HepG2 (cell line): ENCODE data around the gene SUN5. TPM values are rescaled to one million over a fixed set of nuclear protein-coding genes. Genes with fewer than 3 reads are reported as not detected.

Experiments
- CBX5 ChIP-seq: sonication (generic); formaldehyde crosslinking; IDR thresholded peaks from 2 replicates; pipeline ENCODE4 v1.4.0; 2020; ENCODE audit warnings: missing genetic modification reagents, borderline replicate concordance
- EED ChIP-seq: sonication (generic); formaldehyde crosslinking; IDR thresholded peaks from 2 replicates; pipeline ENCODE4 v1.5.0; 2020; ENCODE audit warnings: mild to moderate bottlenecking, missing genetic modification reagents
- HIC2 ChIP-seq: sonication (generic); formaldehyde crosslinking; IDR thresholded peaks from 2 replicates; pipeline ENCODE4 v1.9.0; 2022; ENCODE audit warnings: low read depth, missing genetic modification reagents
- HNF1A ChIP-seq, 2 experiments: sonication (generic) in 1 of 2; formaldehyde crosslinking in 1 of 2; IDR thresholded peaks; 2 replicates each; pipeline versions ENCODE4 v1.4.0 to v1.6.1; 2016 to 2020; ENCODE audit warnings: borderline replicate concordance in 1 of 2, low read depth in 1 of 2, mild to moderate bottlenecking in 1 of 2, missing genetic modification reagents in 1 of 2
- NONO ChIP-seq, 2 experiments: fragments of 450-650 bp in 1 of 2; sonication (generic) in 1 of 2; formaldehyde crosslinking in 1 of 2; IDR thresholded peaks in 1 of 2; conservative IDR thresholded peaks in 1 of 2; 2 replicates each; pipeline versions ENCODE4 v1.6.1 to v1.8.0; 2017 to 2022; ENCODE audit warnings: mild to moderate bottlenecking in 1 of 2, missing genetic modification reagents in 1 of 2, moderate library complexity in 1 of 2
- NR1H2 ChIP-seq: sonication (generic); formaldehyde crosslinking; IDR thresholded peaks from 2 replicates; pipeline ENCODE4 v1.8.1; 2022; ENCODE audit warnings: low read depth, missing genetic modification reagents, borderline replicate concordance
- SP1 ChIP-seq, 2 experiments: fragments of 450-650 bp in 1 of 2; sonication (generic) in 1 of 2; formaldehyde crosslinking in 1 of 2; IDR thresholded peaks; 2 replicates each; pipeline versions ENCODE4 v1.4.0 to v1.6.1; 2016 to 2020; ENCODE audit warnings: missing genetic modification reagents in 1 of 2
- TSC22D2 ChIP-seq: sonication (generic); formaldehyde crosslinking; IDR thresholded peaks from 2 replicates; pipeline ENCODE4 v1.5.1; 2020; ENCODE audit warnings: missing genetic modification reagents, mild to moderate bottlenecking, borderline replicate concordance
- ZFP82 ChIP-seq: sonication (generic); formaldehyde crosslinking; IDR thresholded peaks from 2 replicates; pipeline ENCODE4 v1.5.1; 2020; ENCODE audit warnings: mild to moderate bottlenecking, missing genetic modification reagents, borderline replicate concordance
- ZMAT5 ChIP-seq: sonication (generic); formaldehyde crosslinking; IDR thresholded peaks from 2 replicates; pipeline ENCODE4 v1.5.0; 2020; ENCODE audit warnings: mild to moderate bottlenecking, low read depth, missing genetic modification reagents, borderline replicate concordance
- ZNF460 ChIP-seq: sonication (generic); formaldehyde crosslinking; IDR thresholded peaks from 2 replicates; pipeline ENCODE4 v1.5.1; 2020; ENCODE audit warnings: missing genetic modification reagents, mild to moderate bottlenecking, borderline replicate concordance
- ZNF468 ChIP-seq: sonication (generic); formaldehyde crosslinking; IDR thresholded peaks from 2 replicates; pipeline ENCODE4 v1.8.0; 2022; ENCODE audit warnings: mild to moderate bottlenecking, moderate library complexity, missing genetic modification reagents
- ZNF850 ChIP-seq: sonication (generic); formaldehyde crosslinking; conservative IDR thresholded peaks from 2 replicates; pipeline ENCODE4 v1.9.0; 2021; ENCODE audit warnings: mild to moderate bottlenecking, missing genetic modification reagents
- ZNF891 ChIP-seq: sonication (generic); formaldehyde crosslinking; IDR thresholded peaks from 2 replicates; pipeline ENCODE4 v1.5.0; 2020; ENCODE audit warnings: mild to moderate bottlenecking, missing genetic modification reagents
- polyA plus RNA-seq, 8 experiments: library from polyadenylated mRNA; depleted of rRNA in 3 of 8; stranded (reverse) in 7 of 8; unstranded in 1 of 8; fragments of >200 nt; fragmentation: Illumina TruSeq in 4 of 8; extraction: Trizol in 4 of 8; gene quantifications; 2 replicates each; pipeline versions ENCODE4 v1.2.1 to v1.2.3, GENCODE V29; 2011 to 2016; ENCODE audit warnings: low read depth in 4 of 8, missing spikeins in 1 of 8, mixed read lengths in 1 of 8; ENCODE audit not compliant: insufficient read depth in 1 of 8
- total RNA-seq, 5 experiments: library from RNA; depleted of rRNA; stranded (reverse); fragments of >200 nt; fragmentation: Illumina TruSeq; extraction: Trizol; gene quantifications; 2 replicates each; pipeline ENCODE4 v1.2.3, GENCODE V29; 2016; ENCODE audit warnings: low read depth in 1 of 5
- TF ChIP-seq, protein P1 (sequence below): IDR thresholded peaks from 2 replicates; pipeline ENCODE4 v1.6.1; 2016
- TF ChIP-seq, protein P2 (sequence below): sonication (generic); formaldehyde crosslinking; IDR thresholded peaks from 2 replicates; pipeline ENCODE4 v1.4.0; 2020; ENCODE audit warnings: missing genetic modification reagents

SUN5 gene
- total and polyA plus RNA-seq, 2 of the 13 experiments (the other 11 are each of a cell fraction or from before 2014, with no cell fraction given), result not detected

DNA sequence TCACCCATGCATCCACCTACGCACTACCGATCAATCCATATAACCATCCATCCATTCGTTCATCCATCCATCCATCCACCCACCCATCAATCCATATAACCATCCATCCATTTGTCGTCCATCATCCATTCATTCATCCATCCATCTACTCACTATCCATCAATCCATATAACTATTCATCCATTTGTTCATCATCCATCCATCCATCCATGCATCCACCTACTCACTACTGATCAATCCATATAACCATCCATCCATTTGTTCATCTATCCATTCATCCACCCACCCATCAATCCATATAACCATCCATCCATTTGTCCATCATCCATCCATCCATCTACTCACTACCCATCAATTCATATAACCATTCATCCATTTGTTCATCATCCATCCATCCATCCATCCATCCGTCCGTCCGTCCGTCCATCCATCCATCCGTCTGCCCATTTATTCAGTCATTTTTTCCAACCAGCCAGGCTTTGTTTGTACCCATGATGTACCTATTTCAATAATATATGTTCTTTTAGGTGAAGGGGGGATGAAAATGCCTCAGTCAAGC is 21.2 kb upstream of the SUN5 start (continued):
- TF ChIP-seq HNF1A (IDR thresholded peaks at IDR 0.05; ENCODE audit: low read depth), result no peak
- TF ChIP-seq HNF1A (CRISPR knock-in tag; IDR thresholded peaks at IDR 0.05; ENCODE audit: borderline replicate concordance), result no peak
- no peak for TF ChIP-seq ZNF460 (CRISPR knock-in tag)
- TF ChIP-seq HIC2 (CRISPR knock-in tag), result no peak
- no peak for TF ChIP-seq TSC22D2 (CRISPR knock-in tag)
- no peak for TF ChIP-seq NONO (IDR thresholded peaks at IDR 0.05)
- 0 out of 2 replicates have a peak, but pooled peaks have one; percentile 52 for TF ChIP-seq NONO (CRISPR knock-in tag; conservative IDR thresholded peaks at IDR 0.05)
- no peak for TF ChIP-seq ZFP82
- TF ChIP-seq NR1H2 (CRISPR knock-in tag), result no peak
- TF ChIP-seq ZNF850, result no peak
- TF ChIP-seq, protein P1, sequence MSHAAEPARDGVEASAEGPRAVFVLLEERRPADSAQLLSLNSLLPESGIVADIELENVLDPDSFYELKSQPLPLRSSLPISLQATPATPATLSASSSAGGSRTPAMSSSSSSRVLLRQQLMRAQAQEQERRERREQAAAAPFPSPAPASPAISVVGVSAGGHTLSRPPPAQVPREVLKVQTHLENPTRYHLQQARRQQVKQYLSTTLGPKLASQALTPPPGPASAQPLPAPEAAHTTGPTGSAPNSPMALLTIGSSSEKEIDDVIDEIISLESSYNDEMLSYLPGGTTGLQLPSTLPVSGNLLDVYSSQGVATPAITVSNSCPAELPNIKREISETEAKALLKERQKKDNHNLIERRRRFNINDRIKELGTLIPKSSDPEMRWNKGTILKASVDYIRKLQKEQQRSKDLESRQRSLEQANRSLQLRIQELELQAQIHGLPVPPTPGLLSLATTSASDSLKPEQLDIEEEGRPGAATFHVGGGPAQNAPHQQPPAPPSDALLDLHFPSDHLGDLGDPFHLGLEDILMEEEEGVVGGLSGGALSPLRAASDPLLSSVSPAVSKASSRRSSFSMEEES (CRISPR knock-in tag), result no peak
- no peak for TF ChIP-seq ZNF468 (CRISPR knock-in tag)
- TF ChIP-seq CBX5, result no peak
- no peak for TF ChIP-seq EED (CRISPR knock-in tag)
- 0 out of 2 replicates have a peak, but pooled peaks have one; percentile 43 for TF ChIP-seq ZMAT5 (CRISPR knock-in tag)
- TF ChIP-seq ZNF891 (CRISPR knock-in tag), result no peak
- TF ChIP-seq, protein P2, sequence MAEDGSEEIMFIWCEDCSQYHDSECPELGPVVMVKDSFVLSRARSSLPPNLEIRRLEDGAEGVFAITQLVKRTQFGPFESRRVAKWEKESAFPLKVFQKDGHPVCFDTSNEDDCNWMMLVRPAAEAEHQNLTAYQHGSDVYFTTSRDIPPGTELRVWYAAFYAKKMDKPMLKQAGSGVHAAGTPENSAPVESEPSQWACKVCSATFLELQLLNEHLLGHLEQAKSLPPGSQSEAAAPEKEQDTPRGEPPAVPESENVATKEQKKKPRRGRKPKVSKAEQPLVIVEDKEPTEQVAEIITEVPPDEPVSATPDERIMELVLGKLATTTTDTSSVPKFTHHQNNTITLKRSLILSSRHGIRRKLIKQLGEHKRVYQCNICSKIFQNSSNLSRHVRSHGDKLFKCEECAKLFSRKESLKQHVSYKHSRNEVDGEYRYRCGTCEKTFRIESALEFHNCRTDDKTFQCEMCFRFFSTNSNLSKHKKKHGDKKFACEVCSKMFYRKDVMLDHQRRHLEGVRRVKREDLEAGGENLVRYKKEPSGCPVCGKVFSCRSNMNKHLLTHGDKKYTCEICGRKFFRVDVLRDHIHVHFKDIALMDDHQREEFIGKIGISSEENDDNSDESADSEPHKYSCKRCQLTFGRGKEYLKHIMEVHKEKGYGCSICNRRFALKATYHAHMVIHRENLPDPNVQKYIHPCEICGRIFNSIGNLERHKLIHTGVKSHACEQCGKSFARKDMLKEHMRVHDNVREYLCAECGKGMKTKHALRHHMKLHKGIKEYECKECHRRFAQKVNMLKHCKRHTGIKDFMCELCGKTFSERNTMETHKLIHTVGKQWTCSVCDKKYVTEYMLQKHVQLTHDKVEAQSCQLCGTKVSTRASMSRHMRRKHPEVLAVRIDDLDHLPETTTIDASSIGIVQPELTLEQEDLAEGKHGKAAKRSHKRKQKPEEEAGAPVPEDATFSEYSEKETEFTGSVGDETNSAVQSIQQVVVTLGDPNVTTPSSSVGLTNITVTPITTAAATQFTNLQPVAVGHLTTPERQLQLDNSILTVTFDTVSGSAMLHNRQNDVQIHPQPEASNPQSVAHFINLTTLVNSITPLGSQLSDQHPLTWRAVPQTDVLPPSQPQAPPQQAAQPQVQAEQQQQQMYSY (CRISPR knock-in tag), result no peak
- no peak for TF ChIP-seq SP1 (IDR thresholded peaks at IDR 0.05)
- no peak for TF ChIP-seq SP1 (CRISPR knock-in tag; IDR thresholded peaks at IDR 0.05)
